Activated CD8-positive, alpha-beta memory T cell treated with anti-CD3 and anti-CD28 coated beads, Interleukin-2, amount 10 ng/mL, durations not matched to agents 7 days and 5 days (primary cell): ENCODE results near the gene SDCBP2. TPM values are rescaled to one million over a fixed set of nuclear protein-coding genes. Genes with fewer than 3 reads are reported as not detected.

Experiments
- ATAC-seq: fragments of 150-1000 bp; cut with Tn5 transposase; one replicate; pipeline ENCODE4 v1.10.0; 2021; ENCODE audit warnings: moderate library complexity
- CTCF ChIA-PET: fragments of 350-600 bp; sonication (Branson Sonifier 250); formaldehyde crosslinking; loops from one replicate; lab custom pipeline; 2021; ENCODE audit warnings: antibody characterized with exemption; lab: Charles Lee
- DNase-seq: peaks from one replicate; pipeline ENCODE4 v3.0.0-alpha.2; 2020
- H3K27ac Mint-ChIP-seq: one replicate; pipeline ENCODE4 v1.8.0; 2021; ENCODE audit warnings: mild to moderate bottlenecking, mixed read lengths
- H3K27me3 Mint-ChIP-seq: one replicate; pipeline ENCODE4 v1.8.0; 2021; ENCODE audit warnings: mixed read lengths
- H3K36me3 Mint-ChIP-seq: one replicate; pipeline ENCODE4 v1.8.0; 2021; ENCODE audit warnings: mild to moderate bottlenecking, mixed read lengths
- H3K4me1 Mint-ChIP-seq: one replicate; pipeline ENCODE4 v1.8.0; 2021; ENCODE audit warnings: mixed read lengths
- H3K4me3 Mint-ChIP-seq: one replicate; pipeline ENCODE4 v1.8.0; 2021; ENCODE audit warnings: mild to moderate bottlenecking, moderate library complexity, mixed read lengths
- H3K9me3 Mint-ChIP-seq: one replicate; pipeline ENCODE4 v1.8.0; 2022; ENCODE audit warnings: low read depth, mixed read lengths
- total RNA-seq, 2 experiments: library from RNA; stranded (reverse); gene quantifications; one replicate each; pipeline ENCODE4 v1.2.3, GENCODE V29; 2021

The SDCBP2 gene
- total RNA-seq, 2 experiments from 2014 or later, result 2.1 to 4.3 TPM

GRCh38 chr20:1310506-1311190 is 18.3 kb downstream of the SDCBP2 start:
- H3K27ac Mint-ChIP-seq, result no peak overlapping the region
- no peaks in the 10 kb centered on the region for H3K36me3 Mint-ChIP-seq
- CTCF ChIA-PET, result interaction anchor here (1.6 to 1.8 kb wide), 2 partner anchors 10 to 25 kb away, joined by 3 to 4 read pairs; no protein-coding TSS in a partner anchor
- H3K4me1 Mint-ChIP-seq, result peaks cover 3% of the 10 kb centered on the region
- no peak overlapping the region for H3K4me3 Mint-ChIP-seq
- ATAC-seq (no peak), DNase-seq (no peak)
- no peaks in the 10 kb centered on the region for H3K9me3 Mint-ChIP-seq
- peaks cover 4% of the 10 kb centered on the region for H3K27me3 Mint-ChIP-seq

- DNase-seq, result no peak
- Mint-ChIP-seq H3K4me1 (peaks cover 3% of the 10 kb centered on the region), H3K27me3 (peaks cover 3% of the 10 kb centered on the region), H3K4me3 (no peak overlapping the region), H3K27ac (no peak overlapping the region), H3K9me3 (no peaks in the 10 kb centered on the region), H3K36me3 (no peaks in the 10 kb centered on the region)
- ATAC-seq, result no peak
- CTCF ChIA-PET, result interaction anchor here (0.6 to 1.8 kb wide), 3 partner anchors 9 to 127 kb away, joined by 3 to 4 read pairs (median 3); no protein-coding TSS in a partner anchor
Measured at GRCh38 chr20:1310071-1310470, 18.9 kb downstream of the SDCBP2 start.

GRCh38 chr20:1309439-1309847 is 19.5 kb downstream of the SDCBP2 start:
- H3K9me3 Mint-ChIP-seq, result no peaks in the 10 kb centered on the region
- H3K27me3 Mint-ChIP-seq, result no peaks in the 10 kb centered on the region
- H3K36me3 Mint-ChIP-seq, result no peaks in the 10 kb centered on the region
- H3K4me1 Mint-ChIP-seq, result peaks cover 3% of the 10 kb centered on the region
- no peak for ATAC-seq
- CTCF ChIA-PET, result interaction anchor here (0.6 to 1.8 kb wide), 4 partner anchors 8 to 128 kb away, joined by 3 to 4 read pairs (median 4); no protein-coding TSS in a partner anchor
- H3K27ac Mint-ChIP-seq, result no peak overlapping the region
- H3K4me3 Mint-ChIP-seq, result no peak overlapping the region
- no peak for DNase-seq

DNA sequence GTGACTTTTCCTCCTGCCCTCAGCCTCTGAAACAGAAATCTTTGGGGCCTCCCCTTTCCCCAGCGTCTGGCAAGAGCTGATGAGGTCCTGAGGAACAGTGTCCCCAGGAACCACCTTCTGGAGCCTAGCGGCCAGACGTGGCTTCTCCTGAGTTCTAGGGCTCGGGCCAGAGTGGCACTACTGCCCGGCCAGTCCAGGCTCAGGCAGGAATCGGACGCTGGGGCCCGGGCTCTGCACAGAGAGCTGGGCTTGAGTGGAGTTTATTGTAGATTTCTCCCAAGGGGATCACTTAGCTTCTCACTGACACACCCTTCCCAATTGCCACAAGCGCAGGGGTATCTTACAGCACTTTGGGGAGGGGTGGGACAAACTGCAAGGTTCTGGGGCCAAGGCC is 20.2 kb downstream of the SDCBP2 start:
- ATAC-seq, result no peak
- Mint-ChIP-seq H3K27me3 (no peaks in the 10 kb centered on the region), H3K4me3 (no peak overlapping the region), H3K9me3 (no peaks in the 10 kb centered on the region), H3K4me1 (peaks cover 2% of the 10 kb centered on the region), H3K36me3 (no peaks in the 10 kb centered on the region), H3K27ac (no peak overlapping the region)
- DNase-seq, result no peak
- CTCF ChIA-PET, result interaction anchor here (1.3 to 1.6 kb wide), 3 partner anchors 8 to 130 kb away, joined by 3 to 4 read pairs (median 4); no protein-coding TSS in a partner anchor

- CTCF ChIA-PET, result interaction anchor here (1.3 to 1.5 kb wide), 2 partner anchors 128 to 130 kb away, joined by 4 read pairs; no protein-coding TSS in a partner anchor
- no peak overlapping the region for H3K4me3 Mint-ChIP-seq
- ATAC-seq (no peak), DNase-seq (no peak)
- H3K4me1 Mint-ChIP-seq, result no peaks in the 10 kb centered on the region
- H3K36me3 Mint-ChIP-seq, result no peaks in the 10 kb centered on the region
- H3K9me3 Mint-ChIP-seq, result no peaks in the 10 kb centered on the region
- no peak overlapping the region for H3K27ac Mint-ChIP-seq
- no peaks in the 10 kb centered on the region for H3K27me3 Mint-ChIP-seq
Measured at GRCh38 chr20:1308067-1308701, 20.8 kb downstream of the SDCBP2 start.

DNA sequence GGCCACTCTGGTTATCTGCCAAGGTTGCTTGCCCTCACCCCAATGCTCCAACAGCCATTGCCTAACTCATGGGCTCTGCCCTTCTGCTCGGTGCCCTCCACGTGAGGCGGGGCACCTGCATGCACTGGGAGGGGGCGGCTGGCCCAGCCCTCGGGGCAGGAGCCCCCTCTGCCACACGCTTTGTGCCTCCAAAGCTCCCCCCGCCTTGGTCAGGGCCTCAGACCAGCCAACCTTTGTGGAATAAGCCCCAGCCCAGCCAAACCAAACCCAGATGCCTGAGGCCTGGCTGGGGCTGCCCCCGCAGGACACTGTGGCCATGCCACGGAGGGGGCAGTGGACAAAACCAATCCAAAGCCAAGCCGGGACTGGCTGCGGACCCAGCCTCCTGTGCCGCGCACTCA is 21.4 kb downstream of the SDCBP2 start:
- no peaks in the 10 kb centered on the region for H3K9me3 Mint-ChIP-seq
- H3K27me3 Mint-ChIP-seq, result no peaks in the 10 kb centered on the region
- H3K4me3 Mint-ChIP-seq, result no peak overlapping the region
- ATAC-seq (no peak), DNase-seq (no peak)
- H3K4me1 Mint-ChIP-seq, result no peaks in the 10 kb centered on the region
- no peak overlapping the region for H3K27ac Mint-ChIP-seq
- CTCF ChIA-PET, result interaction anchor here (1.3 to 1.5 kb wide), 2 partner anchors 128 to 131 kb away, joined by 4 read pairs; no protein-coding TSS in a partner anchor
- H3K36me3 Mint-ChIP-seq, result no peaks in the 10 kb centered on the region

GRCh38 chr20:1307171-1307570 is 21.8 kb downstream of the SDCBP2 start:
- no peaks in the 10 kb centered on the region for H3K4me1 Mint-ChIP-seq
- H3K36me3 Mint-ChIP-seq, result no peaks in the 10 kb centered on the region
- ATAC-seq (no peak), DNase-seq (no peak)
- no peaks in the 10 kb centered on the region for H3K27me3 Mint-ChIP-seq
- no peak overlapping the region for H3K27ac Mint-ChIP-seq
- CTCF ChIA-PET, result interaction anchor here (1.0 kb wide), 1 partner anchor 129 kb away, joined by 3 read pairs; no protein-coding TSS in a partner anchor
- H3K4me3 Mint-ChIP-seq, result no peak overlapping the region
- H3K9me3 Mint-ChIP-seq, result no peaks in the 10 kb centered on the region

DNA sequence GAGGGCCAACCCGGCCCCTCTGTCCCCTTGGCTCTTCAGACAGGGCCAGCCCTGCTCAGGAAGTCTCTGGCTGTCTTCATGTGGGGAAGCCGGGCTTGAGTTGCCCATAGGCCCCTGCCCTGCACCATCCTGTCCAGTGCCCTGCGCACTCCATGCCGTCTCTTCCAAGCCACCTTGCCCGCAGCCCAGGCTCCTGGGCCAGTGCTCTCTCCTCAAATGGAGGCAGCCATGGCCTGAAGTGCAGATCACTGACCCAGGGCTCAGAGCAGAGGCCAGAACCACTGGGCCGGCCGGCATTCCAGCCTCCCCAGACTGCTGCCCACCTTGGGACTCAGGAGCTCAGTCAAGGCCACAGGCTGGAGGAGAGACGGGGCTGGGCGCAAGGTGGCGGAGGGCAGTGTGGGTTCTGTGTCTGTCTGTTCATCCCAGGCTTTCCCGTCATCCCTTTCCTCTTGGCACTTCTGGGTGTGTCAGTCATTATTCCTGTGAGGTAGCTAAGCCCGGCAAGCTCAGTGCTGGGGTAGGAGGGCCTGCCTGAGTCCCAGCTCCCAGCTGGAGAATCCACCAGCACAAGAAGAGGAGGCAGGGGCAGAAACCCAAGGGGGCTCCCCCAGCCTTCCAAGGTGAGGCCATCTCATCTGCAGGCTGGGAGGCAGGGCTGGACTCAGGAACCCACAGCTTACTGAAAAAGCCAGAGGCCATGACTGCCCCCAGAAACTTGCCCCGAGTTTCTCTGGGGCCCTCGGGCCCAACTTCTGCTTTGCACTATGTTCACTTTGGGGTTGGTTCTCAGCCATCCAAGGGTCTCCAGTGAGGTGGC is 22.4 kb downstream of the SDCBP2 start:
- no peaks in the 10 kb centered on the region for H3K27me3 Mint-ChIP-seq
- no peaks in the 10 kb centered on the region for H3K9me3 Mint-ChIP-seq
- CTCF ChIA-PET, result interaction anchor here (1.0 kb wide), 1 partner anchor 130 kb away, joined by 3 read pairs; no protein-coding TSS in a partner anchor
- ATAC-seq (no peak), DNase-seq (no peak)
- no peaks in the 10 kb centered on the region for H3K36me3 Mint-ChIP-seq
- H3K4me3 Mint-ChIP-seq, result no peak overlapping the region
- no peaks in the 10 kb centered on the region for H3K4me1 Mint-ChIP-seq
- no peak overlapping the region for H3K27ac Mint-ChIP-seq

GRCh38 chr20:1305712-1306111 is 23.2 kb downstream of the SDCBP2 start:
- CTCF ChIA-PET, result no interaction called here
- Mint-ChIP-seq H3K36me3 (peaks cover 2% of the 10 kb centered on the region), H3K27ac (no peak overlapping the region), H3K9me3 (no peaks in the 10 kb centered on the region), H3K27me3 (no peaks in the 10 kb centered on the region), H3K4me1 (peaks cover 8% of the 10 kb centered on the region), H3K4me3 (no peak overlapping the region)
- ATAC-seq (no peak), DNase-seq (no peak)

DNA sequence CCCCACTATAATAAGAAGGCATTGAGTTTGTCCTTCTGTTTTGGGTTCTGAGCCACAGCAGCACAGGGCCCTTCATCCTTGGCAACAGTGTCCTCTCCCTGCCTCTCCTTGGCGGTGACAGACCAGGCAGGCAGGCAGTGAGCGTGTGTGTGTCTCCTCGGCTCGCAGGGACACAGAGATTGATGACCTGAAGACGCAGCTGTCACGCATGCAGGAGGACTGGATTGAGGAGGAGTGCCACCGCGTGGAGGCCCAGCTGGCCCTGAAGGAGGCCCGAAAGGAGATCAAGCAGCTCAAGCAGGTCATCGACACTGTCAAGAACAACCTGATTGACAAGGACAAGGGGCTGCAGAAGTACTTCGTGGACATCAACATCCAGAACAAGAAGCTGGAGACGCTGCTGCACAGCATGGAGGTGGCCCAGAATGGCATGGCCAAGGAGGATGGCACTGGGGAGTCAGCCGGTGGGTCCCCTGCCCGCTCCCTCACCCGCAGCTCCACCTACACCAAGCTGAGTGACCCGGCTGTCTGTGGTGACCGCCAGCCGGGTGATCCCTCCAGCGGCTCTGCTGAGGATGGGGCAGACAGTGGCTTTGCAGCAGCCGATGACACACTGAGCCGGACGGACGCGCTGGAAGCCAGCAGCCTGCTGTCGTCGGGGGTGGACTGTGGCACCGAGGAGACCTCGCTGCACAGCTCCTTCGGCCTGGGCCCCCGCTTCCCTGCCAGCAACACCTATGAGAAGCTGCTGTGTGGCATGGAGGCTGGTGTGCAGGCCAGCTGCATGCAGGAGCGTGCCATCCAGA is 24.0 kb downstream of the SDCBP2 start:
- Mint-ChIP-seq H3K27ac (no peak overlapping the region), H3K36me3 (peaks cover 2% of the 10 kb centered on the region), H3K4me3 (no peak overlapping the region), H3K27me3 (no peaks in the 10 kb centered on the region), H3K9me3 (no peaks in the 10 kb centered on the region), H3K4me1 (peaks cover 16% of the 10 kb centered on the region)
- DNase-seq, result no peak
- CTCF ChIA-PET, result no interaction called here
- no peak for ATAC-seq

DNA sequence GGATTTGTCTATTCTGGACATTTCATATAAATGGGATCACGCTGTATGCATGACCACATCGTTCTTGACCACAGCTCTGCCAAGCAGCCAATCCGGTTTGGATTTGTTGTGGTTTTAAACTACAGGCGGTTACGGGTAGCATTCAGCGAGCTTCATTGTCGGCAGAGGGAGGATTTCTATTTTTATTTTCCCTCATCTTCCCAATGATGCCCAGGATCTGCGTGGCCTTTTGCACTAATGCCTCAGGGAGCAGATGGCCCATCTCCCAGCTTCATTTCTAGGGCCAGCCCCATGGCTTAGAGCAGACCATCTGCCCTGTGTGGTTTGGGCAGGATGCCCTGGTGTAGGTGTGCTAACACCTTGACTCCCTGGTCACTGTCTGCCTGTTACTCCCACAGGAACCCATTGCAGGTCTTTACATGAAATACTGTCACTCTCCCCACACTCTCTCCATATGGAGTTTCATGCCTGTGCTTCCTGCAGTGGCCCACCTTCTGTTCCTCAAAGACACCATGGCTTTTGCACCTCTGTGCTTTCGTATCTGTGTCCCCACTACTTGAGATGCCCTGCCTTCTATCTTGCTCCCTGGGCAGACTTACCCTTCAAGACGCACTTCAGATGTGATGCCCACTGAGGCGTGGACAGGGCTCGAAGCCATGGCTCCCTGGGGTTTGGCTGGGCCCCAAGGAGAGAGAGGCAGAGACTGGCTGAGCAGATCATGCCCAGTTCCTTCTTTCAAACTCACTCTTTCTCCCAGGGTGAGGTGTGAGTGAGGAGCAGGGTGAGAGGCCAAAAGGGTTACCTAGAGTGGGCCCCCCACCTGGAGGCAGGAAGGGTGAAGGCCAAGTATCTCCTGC is 26.0 kb downstream of the SDCBP2 start:
- peaks cover 26% of the 10 kb centered on the region for H3K4me1 Mint-ChIP-seq
- H3K4me3 Mint-ChIP-seq, result no peak overlapping the region
- peak; percentile 20 for ATAC-seq
- H3K36me3 Mint-ChIP-seq, result peaks cover 2% of the 10 kb centered on the region
- CTCF ChIA-PET, result interaction anchor here (0.6 kb wide), 1 partner anchor 10 kb away, joined by 3 read pairs; no protein-coding TSS in a partner anchor
- H3K27ac Mint-ChIP-seq, result no peak overlapping the region
- no peaks in the 10 kb centered on the region for H3K9me3 Mint-ChIP-seq
- H3K27me3 Mint-ChIP-seq, result no peaks in the 10 kb centered on the region
- DNase-seq, result peak; percentile 46
